ENCODE results near the gene ST6GAL1. TPM values are rescaled to one million over a fixed set of nuclear protein-coding genes. Genes with fewer than 3 reads are reported as not detected.
A peak's percentile ranks its signal among the peaks of the same experiment; 100 is the strongest.

The ST6GAL1 gene
- polyA plus RNA-seq, 1 of the 3 experiments (the other 2 are of a cell fraction), result 3.9 TPM

- H3K27ac ChIP-seq (ENCODE audit: low read depth in 2 of 2, low read length in 1 of 2), result peak overlapping the region in 1 of 2 experiments; percentile 68; a peak in 2 of 4 replicates
- TF ChIP-seq TAF1 (IDR thresholded peaks at IDR 0.05; ENCODE audit: borderline replicate concordance, low read depth, low read length), result no peak
- TF ChIP-seq, protein P1, sequence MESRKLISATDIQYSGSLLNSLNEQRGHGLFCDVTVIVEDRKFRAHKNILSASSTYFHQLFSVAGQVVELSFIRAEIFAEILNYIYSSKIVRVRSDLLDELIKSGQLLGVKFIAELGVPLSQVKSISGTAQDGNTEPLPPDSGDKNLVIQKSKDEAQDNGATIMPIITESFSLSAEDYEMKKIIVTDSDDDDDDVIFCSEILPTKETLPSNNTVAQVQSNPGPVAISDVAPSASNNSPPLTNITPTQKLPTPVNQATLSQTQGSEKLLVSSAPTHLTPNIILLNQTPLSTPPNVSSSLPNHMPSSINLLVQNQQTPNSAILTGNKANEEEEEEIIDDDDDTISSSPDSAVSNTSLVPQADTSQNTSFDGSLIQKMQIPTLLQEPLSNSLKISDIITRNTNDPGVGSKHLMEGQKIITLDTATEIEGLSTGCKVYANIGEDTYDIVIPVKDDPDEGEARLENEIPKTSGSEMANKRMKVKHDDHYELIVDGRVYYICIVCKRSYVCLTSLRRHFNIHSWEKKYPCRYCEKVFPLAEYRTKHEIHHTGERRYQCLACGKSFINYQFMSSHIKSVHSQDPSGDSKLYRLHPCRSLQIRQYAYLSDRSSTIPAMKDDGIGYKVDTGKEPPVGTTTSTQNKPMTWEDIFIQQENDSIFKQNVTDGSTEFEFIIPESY (IDR thresholded peaks at IDR 0.05; ENCODE audit: borderline replicate concordance, low read depth), result no peak
- TF ChIP-seq FOXM1 (IDR thresholded peaks at IDR 0.05; ENCODE audit: low read depth), result no peak
- no peak for TF ChIP-seq USF2 (IDR thresholded peaks at IDR 0.05; ENCODE audit: borderline replicate concordance, low read depth, low read length)
- TF ChIP-seq GATA2 (CRISPR knock-in tag; IDR thresholded peaks at IDR 0.05), result no peak
- TF ChIP-seq RFX5 (IDR thresholded peaks at IDR 0.05; ENCODE audit: low read length), result no peak
- TF ChIP-seq, protein P2, sequence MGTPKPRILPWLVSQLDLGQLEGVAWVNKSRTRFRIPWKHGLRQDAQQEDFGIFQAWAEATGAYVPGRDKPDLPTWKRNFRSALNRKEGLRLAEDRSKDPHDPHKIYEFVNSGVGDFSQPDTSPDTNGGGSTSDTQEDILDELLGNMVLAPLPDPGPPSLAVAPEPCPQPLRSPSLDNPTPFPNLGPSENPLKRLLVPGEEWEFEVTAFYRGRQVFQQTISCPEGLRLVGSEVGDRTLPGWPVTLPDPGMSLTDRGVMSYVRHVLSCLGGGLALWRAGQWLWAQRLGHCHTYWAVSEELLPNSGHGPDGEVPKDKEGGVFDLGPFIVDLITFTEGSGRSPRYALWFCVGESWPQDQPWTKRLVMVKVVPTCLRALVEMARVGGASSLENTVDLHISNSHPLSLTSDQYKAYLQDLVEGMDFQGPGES (IDR thresholded peaks at IDR 0.05; ENCODE audit: low read depth, low read length), result no peak
- no peak for TF ChIP-seq SIN3A (IDR thresholded peaks at IDR 0.05; ENCODE audit: borderline replicate concordance, low read depth, low read length)
- no peak for TF ChIP-seq ELF1 (IDR thresholded peaks at IDR 0.05)
- peak; percentile 85 for TF ChIP-seq FOSL2 (IDR thresholded peaks at IDR 0.05; ENCODE audit: borderline replicate concordance, low read depth)
- no peak for TF ChIP-seq RCOR1 (IDR thresholded peaks at IDR 0.05; ENCODE audit: low read length)
- TF ChIP-seq, protein P3, sequence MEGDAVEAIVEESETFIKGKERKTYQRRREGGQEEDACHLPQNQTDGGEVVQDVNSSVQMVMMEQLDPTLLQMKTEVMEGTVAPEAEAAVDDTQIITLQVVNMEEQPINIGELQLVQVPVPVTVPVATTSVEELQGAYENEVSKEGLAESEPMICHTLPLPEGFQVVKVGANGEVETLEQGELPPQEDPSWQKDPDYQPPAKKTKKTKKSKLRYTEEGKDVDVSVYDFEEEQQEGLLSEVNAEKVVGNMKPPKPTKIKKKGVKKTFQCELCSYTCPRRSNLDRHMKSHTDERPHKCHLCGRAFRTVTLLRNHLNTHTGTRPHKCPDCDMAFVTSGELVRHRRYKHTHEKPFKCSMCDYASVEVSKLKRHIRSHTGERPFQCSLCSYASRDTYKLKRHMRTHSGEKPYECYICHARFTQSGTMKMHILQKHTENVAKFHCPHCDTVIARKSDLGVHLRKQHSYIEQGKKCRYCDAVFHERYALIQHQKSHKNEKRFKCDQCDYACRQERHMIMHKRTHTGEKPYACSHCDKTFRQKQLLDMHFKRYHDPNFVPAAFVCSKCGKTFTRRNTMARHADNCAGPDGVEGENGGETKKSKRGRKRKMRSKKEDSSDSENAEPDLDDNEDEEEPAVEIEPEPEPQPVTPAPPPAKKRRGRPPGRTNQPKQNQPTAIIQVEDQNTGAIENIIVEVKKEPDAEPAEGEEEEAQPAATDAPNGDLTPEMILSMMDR (IDR thresholded peaks at IDR 0.05), result no peak
- TF ChIP-seq MXI1 (IDR thresholded peaks at IDR 0.05; ENCODE audit: low read depth, low read length), result no peak
- TF ChIP-seq NRF1 (IDR thresholded peaks at IDR 0.05; ENCODE audit: low read depth, low read length), result no peak
- TF ChIP-seq MAX (IDR thresholded peaks at IDR 0.05; ENCODE audit: low read depth), result 0 out of 2 replicates have a peak, but pooled peaks have one; percentile 29
- no peak for TF ChIP-seq NFIC (IDR thresholded peaks at IDR 0.05; ENCODE audit: borderline replicate concordance)
- TF ChIP-seq FOXJ3 (CRISPR knock-in tag; IDR thresholded peaks at IDR 0.05), result no peak
- 0 out of 4 replicates have a peak, but pooled peaks of 1 of the 2 experiments have one; percentile 45 for TF ChIP-seq EP300 (IDR thresholded peaks at IDR 0.05; ENCODE audit: borderline replicate concordance in 1 of 2, low read depth in 1 of 2, low read length in 1 of 2)
- TF ChIP-seq RXRA (IDR thresholded peaks at IDR 0.05; ENCODE audit: borderline replicate concordance, low read depth), result peak; percentile 43; the same call in 1 of the 2 replicates
- no peak for TF ChIP-seq TEAD4 (IDR thresholded peaks at IDR 0.05; ENCODE audit: borderline replicate concordance, insufficient read depth)
- peak; percentile 85 for TF ChIP-seq JUND (IDR thresholded peaks at IDR 0.05)
- no peak for TF ChIP-seq REST (IDR thresholded peaks at IDR 0.05; ENCODE audit: low read depth, low read length)
- TF ChIP-seq POLR2AphosphoS5 (IDR thresholded peaks at IDR 0.05; ENCODE audit: low read depth, low read length), result peak; percentile 42; the same call in 1 of the 2 replicates
Observed at GRCh38 chr3:186882881-186883685, 47.2 kb upstream of the ST6GAL1 start.

More at GRCh38 chr3:186882881-186883685, 47.2 kb upstream of the ST6GAL1 start:
- H3F3A ChIP-seq (replicated peaks; ENCODE audit: insufficient read depth), result no peaks in the 10 kb centered on the region
- WGBS (ENCODE audit: low lambda C conversion rate), result 53% methylated on average over 6 of the region's 6 CpGs
- H3K27me3 ChIP-seq (ENCODE audit: insufficient read depth), result no peaks in the 10 kb centered on the region
- H3K9ac ChIP-seq, result peak overlapping the region; percentile 38; the same call in 1 of the 2 replicates
- peak; percentile 63 for DNase-seq
- H2AFZ ChIP-seq (ENCODE audit: low read depth), result no peak overlapping the region
- H3K36me3 ChIP-seq (replicated peaks in 1 of 2; ENCODE audit: control insufficient read depth in 1 of 2, insufficient read depth in 2 of 2, low read length in 1 of 2), result no peaks in the 10 kb centered on the region
- no peaks in the 10 kb centered on the region for H4K20me1 ChIP-seq (ENCODE audit: insufficient read depth)
- no peaks in the 10 kb centered on the region for H3K9me3 ChIP-seq
- H3K4me3 ChIP-seq (ENCODE audit: low read depth in 2 of 2, low read length in 1 of 2), result no peak overlapping the region
- no peaks in the 10 kb centered on the region for H3K9me2 ChIP-seq
- no peaks in the 10 kb centered on the region for H3K79me2 ChIP-seq (ENCODE audit: insufficient read depth)
- peak overlapping the region; percentile 27; the same call in 1 of the 2 replicates for H3K4me2 ChIP-seq
- CTCF ChIA-PET, result no interaction called here
- POLR2A ChIA-PET, result no interaction called here
- H3K4me1 ChIP-seq (ENCODE audit: control insufficient read depth in 1 of 2, insufficient read depth in 2 of 2, low read depth in 1 of 2, low read length in 1 of 2), result peaks cover 0 to 4% of the 10 kb centered on the region in 2 experiments; a peak in 2 of 4 replicates

Data from SK-N-SH (cell line).